MCF 10A (cell line): ENCODE measurements around the gene SNX18. TPM values are rescaled to one million over a fixed set of nuclear protein-coding genes. Genes with fewer than 3 reads are reported as not detected.

Experiments used
- BruUV-seq: library from RNA; stranded (reverse); fragments of 400-500 nt; replicated peaks from 2 replicates; lab custom pipeline; 2021; lab: Mats Ljungman, UMichigan
- CTCF ChIA-PET: fragments of 300-600 bp; sonication (Branson Sonifier 250); formaldehyde crosslinking; extraction: SDS; loops from one replicate; lab custom pipeline; 2021; ENCODE audit warnings: antibody characterized with exemption, inconsistent platforms; lab: Yijun Ruan, JAX
- POLR2A ChIA-PET: fragments of 300-600, 350-650 bp; sonication (Branson Sonifier 250); formaldehyde crosslinking; extraction: SDS; loops from one replicate; lab custom pipeline; 2020; ENCODE audit warnings: antibody characterized with exemption, inconsistent platforms; lab: Yijun Ruan, JAX
- DNase-seq: peaks from one replicate; pipeline ENCODE4 v3.0.0-alpha.2; 2018; ENCODE audit not compliant: unreplicated experiment
- H3K27ac Mint-ChIP-seq: one replicate; pipeline ENCODE4 v1.8.0; 2022; ENCODE audit warnings: mild to moderate bottlenecking, low read depth, mixed read lengths; ENCODE audit not compliant: unreplicated experiment
- H3K27me3 Mint-ChIP-seq: one replicate; pipeline ENCODE4 v1.8.0; 2022; ENCODE audit warnings: mixed read lengths; ENCODE audit not compliant: insufficient read depth, unreplicated experiment
- H3K36me3 Mint-ChIP-seq: one replicate; pipeline ENCODE4 v1.8.0; 2022; ENCODE audit warnings: mild to moderate bottlenecking, moderate library complexity, mixed read lengths; ENCODE audit not compliant: insufficient read depth, unreplicated experiment
- H3K4me1 Mint-ChIP-seq: one replicate; pipeline ENCODE4 v1.8.0; 2022; ENCODE audit warnings: mixed read lengths; ENCODE audit not compliant: insufficient read depth, unreplicated experiment
- H3K4me3 Mint-ChIP-seq: one replicate; pipeline ENCODE4 v1.8.0; 2022; ENCODE audit warnings: mild to moderate bottlenecking, moderate library complexity, mixed read lengths; ENCODE audit not compliant: unreplicated experiment
- H3K9me3 Mint-ChIP-seq: one replicate; pipeline ENCODE4 v1.8.0; 2022; ENCODE audit warnings: mixed read lengths; ENCODE audit not compliant: unreplicated experiment
- CTCF ChIP-seq: fragments of 200-600 bp; IDR thresholded peaks from one replicate; pipeline ENCODE4 v1.8.0; 2022; ENCODE audit warnings: antibody characterized with exemption, mild to moderate bottlenecking; ENCODE audit not compliant: unreplicated experiment
- intact Hi-C: fragments of 100-400 bp; cut with micrococcal nuclease; formaldehyde crosslinking; loops from 2 replicates; pipeline ENCODE4 v1.14.1; 2022
- total RNA-seq: library from RNA; stranded (reverse); gene quantifications from 2 replicates; pipeline ENCODE4 v1.2.3, GENCODE V29; 2022

SNX18 gene
- total RNA-seq, 1 experiment from 2014 or later, result 10.0 TPM

GRCh38 chr5:54558362-54558761, 40.8 kb downstream of the SNX18 start:
- H3K4me3 Mint-ChIP-seq, result no peak overlapping the region
- ChIA-PET POLR2A (no interaction called here), CTCF (no interaction called here)
- intact Hi-C loops, result no loop called here
- DNase-seq, result no peak
- BruUV-seq, result no TSS peak
- no peak overlapping the region for H3K27ac Mint-ChIP-seq
- H3K9me3 Mint-ChIP-seq, result no peaks in the 10 kb centered on the region
- no peak for TF ChIP-seq CTCF
- H3K36me3 Mint-ChIP-seq, result no peaks in the 10 kb centered on the region
- H3K4me1 Mint-ChIP-seq, result no peaks in the 10 kb centered on the region
- H3K27me3 Mint-ChIP-seq, result no peaks in the 10 kb centered on the region

GRCh38 chr5:54561651-54562050, 44.1 kb downstream of the SNX18 start:
- H3K4me3 Mint-ChIP-seq, result no peak overlapping the region
- no peaks in the 10 kb centered on the region for H3K27me3 Mint-ChIP-seq
- no peak for TF ChIP-seq CTCF
- no peak overlapping the region for H3K27ac Mint-ChIP-seq
- H3K9me3 Mint-ChIP-seq, result no peaks in the 10 kb centered on the region
- intact Hi-C loops, result no loop called here
- CTCF ChIA-PET, result interaction anchor here (0.5 kb wide), 1 partner anchor 344 kb away, joined by 3 read pairs; no protein-coding TSS in a partner anchor
- DNase-seq, result no peak
- POLR2A ChIA-PET, result no interaction called here
- no TSS peak for BruUV-seq
- H3K4me1 Mint-ChIP-seq, result no peaks in the 10 kb centered on the region
- H3K36me3 Mint-ChIP-seq, result no peaks in the 10 kb centered on the region

DNA sequence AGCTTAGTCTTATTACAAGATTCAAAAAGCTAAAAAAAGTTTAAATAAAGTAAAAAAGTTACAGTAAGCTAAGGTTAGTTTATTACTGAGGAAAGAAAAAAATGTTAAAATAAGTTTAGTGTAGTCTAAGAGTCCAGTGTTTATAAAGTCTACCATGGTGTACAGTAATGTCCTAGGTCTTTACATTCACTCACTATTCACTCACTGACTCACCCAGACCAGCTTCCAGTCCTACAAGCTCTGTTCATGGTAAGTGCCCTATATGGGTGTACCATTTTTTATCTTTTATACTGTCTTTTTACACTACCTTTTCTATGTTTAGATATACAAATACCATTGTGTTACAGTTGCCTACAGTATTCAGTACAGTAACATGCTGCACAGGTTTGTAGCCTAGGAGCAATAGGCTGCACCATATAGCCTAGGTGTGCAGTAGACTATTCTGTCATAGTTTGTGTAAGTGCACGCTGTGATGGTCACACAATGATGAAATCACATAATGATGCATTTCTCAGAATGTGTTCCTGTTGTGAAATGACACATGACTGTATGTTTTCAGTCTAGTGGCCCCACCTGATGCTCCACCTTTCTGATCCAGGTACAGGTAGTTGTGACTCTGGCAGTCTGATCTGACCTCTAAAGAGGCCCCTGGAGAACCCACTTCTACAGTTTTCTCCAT, 45.7 kb downstream of the SNX18 start:
- no TSS peak for BruUV-seq
- POLR2A ChIA-PET, result no interaction called here
- H3K9me3 Mint-ChIP-seq, result peaks cover 8% of the 10 kb centered on the region
- H3K27me3 Mint-ChIP-seq, result no peaks in the 10 kb centered on the region
- CTCF ChIA-PET, result interaction anchor here (0.7 kb wide), 1 partner anchor 180 kb away, joined by 3 read pairs; no protein-coding TSS in a partner anchor
- peak; percentile 14 for DNase-seq
- no peaks in the 10 kb centered on the region for H3K36me3 Mint-ChIP-seq
- intact Hi-C loops, result no loop called here
- no peak overlapping the region for H3K4me3 Mint-ChIP-seq
- H3K4me1 Mint-ChIP-seq, result no peaks in the 10 kb centered on the region
- H3K27ac Mint-ChIP-seq, result no peak overlapping the region
- TF ChIP-seq CTCF, result no peak

GRCh38 chr5:54567996-54568395, 50.4 kb downstream of the SNX18 start:
- CTCF ChIA-PET, result no interaction called here
- BruUV-seq, result no TSS peak

More at GRCh38 chr5:54567996-54568395, 50.4 kb downstream of the SNX18 start:
- peaks cover 8% of the 10 kb centered on the region for H3K9me3 Mint-ChIP-seq
- no peak for DNase-seq
- intact Hi-C loops, result no loop called here
- POLR2A ChIA-PET, result no interaction called here
- TF ChIP-seq CTCF, result no peak
- no peaks in the 10 kb centered on the region for H3K27me3 Mint-ChIP-seq
- no peaks in the 10 kb centered on the region for H3K36me3 Mint-ChIP-seq
- H3K4me3 Mint-ChIP-seq, result no peak overlapping the region
- no peak overlapping the region for H3K27ac Mint-ChIP-seq
- no peaks in the 10 kb centered on the region for H3K4me1 Mint-ChIP-seq
